Stimulated activated naive B cell treated with anti-CD40 and anti-IgM and Interleukin-4, amounts not matched to agents 10 μg/mL and 1 μg/mL and 100 μg/mL, for 72 hours (primary cell): ENCODE results near the gene BACE1-AS.
"Not testable (repeated sequence)": the region's sequence is repeated elsewhere in the genome, so short reads cannot be mapped to it uniquely, and the experiment has no call there.

Source experiments
- ATAC-seq, 2 donors: fragments of 150-1000 bp; cut with Tn5 transposase; replicated peaks; 2 replicates each; pipeline ENCODE4 v1.10.0; 2021; ENCODE audit warnings: moderate library complexity in 1 of 2
- DNase-seq: peaks from one replicate; pipeline ENCODE4 v3.0.0; 2021
- H3K27ac Mint-ChIP-seq: one replicate; pipeline ENCODE4 v1.8.0; 2022; ENCODE audit warnings: mild to moderate bottlenecking, mixed read lengths
- H3K27me3 Mint-ChIP-seq, 2 donors: one replicate each; pipeline ENCODE4 v1.8.0; 2022; ENCODE audit warnings: mixed read lengths in 2 of 2
- H3K36me3 Mint-ChIP-seq, 2 donors: one replicate each; pipeline ENCODE4 v1.8.0; 2022; ENCODE audit warnings: mixed read lengths in 2 of 2, mild to moderate bottlenecking in 1 of 2
- H3K4me1 Mint-ChIP-seq, 2 donors: one replicate each; pipeline ENCODE4 v1.8.0; 2022; ENCODE audit warnings: mixed read lengths in 2 of 2, mild to moderate bottlenecking in 1 of 2
- H3K4me3 Mint-ChIP-seq, 2 donors: one replicate each; pipeline ENCODE4 v1.8.0; 2022; ENCODE audit warnings: mild to moderate bottlenecking in 2 of 2, mixed read lengths in 2 of 2, moderate library complexity in 1 of 2
- H3K9me3 Mint-ChIP-seq, 2 donors: one replicate each; pipeline ENCODE4 v1.8.0; 2022; ENCODE audit warnings: mixed read lengths in 2 of 2, mild to moderate bottlenecking in 1 of 2

Gene BACE1-AS

DNA sequence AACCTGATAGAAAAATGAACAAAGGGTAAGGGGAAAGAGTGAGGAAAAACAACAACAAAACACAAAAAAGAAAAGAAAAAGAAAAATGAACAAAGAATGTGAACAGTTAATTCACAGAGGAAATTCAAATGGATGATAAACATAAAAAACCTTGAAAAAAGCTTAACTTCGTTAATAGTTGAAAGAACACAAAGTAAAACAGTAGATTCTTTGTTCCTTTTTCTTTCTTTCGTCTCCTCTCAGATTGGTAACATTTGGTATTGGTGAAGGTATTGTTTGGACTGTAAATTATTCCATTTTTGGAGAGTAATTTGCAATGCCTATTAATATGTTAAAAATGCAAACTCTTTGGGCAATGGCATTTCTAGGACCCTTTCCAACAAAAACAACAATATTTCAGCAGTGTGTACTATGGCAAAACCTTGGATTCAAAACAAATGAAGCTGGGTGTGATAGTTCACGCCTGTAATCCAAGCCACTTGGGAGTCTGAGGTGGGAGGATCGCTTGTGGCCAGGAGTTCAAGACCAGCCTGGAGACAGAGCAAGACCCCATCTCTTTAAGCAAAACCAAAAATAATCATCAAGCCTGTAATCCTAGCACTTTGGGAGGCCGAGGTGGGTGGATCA lies 28.2 kb downstream of the BACE1-AS start:
- H3K27ac Mint-ChIP-seq = no peak overlapping the region
- ATAC-seq = no peak
- peaks cover 9 to 15% of the 10 kb centered on the region in 2 donors for H3K4me1 Mint-ChIP-seq
- no peak overlapping the region for H3K4me3 Mint-ChIP-seq
- peaks cover 14 to 25% of the 10 kb centered on the region in 2 donors for H3K27me3 Mint-ChIP-seq
- H3K9me3 Mint-ChIP-seq = no peaks in the 10 kb centered on the region
- no peaks in the 10 kb centered on the region for H3K36me3 Mint-ChIP-seq
- DNase-seq = no peak

DNA sequence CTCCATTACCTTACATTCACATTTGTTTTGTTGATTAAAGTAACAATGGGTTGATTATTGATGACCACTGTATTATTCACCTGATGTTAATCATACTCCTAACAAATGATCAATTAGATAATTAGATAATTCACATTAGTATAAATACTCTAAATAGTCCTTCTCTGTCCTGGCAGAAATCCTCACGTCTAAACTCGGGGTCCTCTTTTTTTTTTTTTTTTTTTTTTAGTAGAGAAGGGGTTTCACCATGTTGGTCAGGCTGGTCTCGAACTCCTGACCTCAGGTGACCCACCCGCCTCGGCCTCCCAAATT lies 36.1 kb downstream of the BACE1-AS start:
- DNase-seq, H3K4me1 Mint-ChIP-seq, H3K9me3 Mint-ChIP-seq, H3K36me3 Mint-ChIP-seq, H3K27ac Mint-ChIP-seq, H3K27me3 Mint-ChIP-seq, H3K4me3 Mint-ChIP-seq: not testable (repeated sequence)
- peak; percentile 0 to 2 for ATAC-seq

DNA sequence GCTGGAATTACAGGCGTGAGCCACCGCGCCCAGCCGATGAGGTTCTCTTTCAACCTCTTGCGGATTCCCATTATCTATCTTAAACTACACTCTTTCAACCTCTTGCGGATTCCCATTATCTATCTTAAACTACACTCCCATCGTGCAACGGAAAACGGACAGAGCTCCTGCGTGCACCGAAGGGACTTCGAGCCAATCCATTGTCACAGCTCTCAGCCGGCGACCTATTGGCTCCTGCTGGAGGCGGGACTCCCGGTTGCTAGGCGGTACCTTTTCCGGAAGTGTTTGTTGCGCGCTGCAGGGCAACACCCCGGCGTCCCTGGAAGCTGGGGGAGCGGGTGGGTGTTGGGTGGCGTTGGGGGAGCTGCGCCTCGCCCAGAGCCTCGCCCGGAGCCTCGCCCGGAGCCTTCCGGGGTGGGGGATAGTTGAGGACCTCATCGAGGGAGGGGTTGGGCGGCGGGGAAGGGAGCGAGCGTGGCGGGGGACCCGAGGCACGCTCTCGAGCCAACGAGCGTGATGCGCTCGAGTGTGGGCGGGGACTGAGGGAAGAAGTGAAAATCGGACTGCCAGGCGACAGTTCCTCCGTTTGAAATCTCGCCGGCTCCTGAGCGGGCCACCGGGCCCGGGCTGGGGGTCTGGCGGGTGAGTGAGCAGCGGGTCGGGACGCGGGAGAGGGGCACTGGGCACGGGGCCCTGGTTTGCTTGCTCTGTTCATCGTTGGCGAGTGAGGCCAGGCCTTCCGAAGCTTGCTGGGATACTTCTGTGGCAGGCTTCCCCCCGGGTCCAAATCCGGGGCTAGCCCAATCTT lies 36.6 kb downstream of the BACE1-AS start, which contains the start of gene CEP164:
Gene CEP164 (plus strand): TSS at position 288 of the 808 bp plus-strand sequence. CDS start 10,733 bp downstream, outside the sequence.
- Mint-ChIP-seq H3K9me3 (no peaks in the 10 kb centered on the region), H3K4me1 (peaks cover 9% of the 10 kb centered on the region in 2 donors), H3K27me3 (no peaks in the 10 kb centered on the region), H3K36me3 (peaks cover 2 to 10% of the 10 kb centered on the region in 2 donors), H3K4me3 (peak within 1 kb of the TSS; percentile 33 to 52), H3K27ac (no peak within 1 kb of the TSS)
- DNase-seq = peak; percentile 95
- ATAC-seq = peak; percentile 95

DNA sequence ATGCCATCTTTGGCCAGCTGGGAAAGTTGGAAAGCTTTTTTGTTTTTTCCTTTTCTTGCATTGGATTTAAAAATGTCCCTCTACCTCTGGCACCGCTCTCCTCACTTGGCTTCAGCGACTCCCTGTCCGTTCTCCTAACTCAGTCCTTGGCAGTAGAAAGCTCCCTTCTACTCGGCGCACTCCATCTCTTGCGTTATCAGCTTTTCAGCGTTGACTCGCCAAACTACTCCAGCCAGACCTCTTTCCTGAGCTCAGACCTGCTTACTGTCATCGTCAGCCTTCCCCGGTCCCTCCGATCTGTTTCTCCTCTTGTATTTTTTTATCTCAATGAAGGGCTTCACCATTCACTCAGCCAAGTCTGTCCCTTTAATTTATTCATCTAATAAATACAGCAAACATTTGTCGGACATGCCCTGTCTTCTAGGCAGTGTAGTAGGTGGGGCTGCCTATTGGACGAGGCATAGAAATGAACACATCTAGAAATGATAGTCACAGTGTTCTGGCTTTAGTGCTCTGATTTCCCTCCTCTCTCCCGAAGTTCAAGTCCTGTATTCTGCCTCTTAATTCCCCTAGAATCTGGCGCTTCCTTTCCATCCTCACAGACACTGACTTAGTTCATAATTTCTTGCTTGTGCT lies 37.3 kb downstream of the BACE1-AS start:
- Mint-ChIP-seq H3K36me3 (peaks cover 3 to 14% of the 10 kb centered on the region in 2 donors), H3K4me1 (peaks cover 9 to 11% of the 10 kb centered on the region in 2 donors), H3K4me3 (no peak overlapping the region), H3K9me3 (no peaks in the 10 kb centered on the region), H3K27me3 (no peaks in the 10 kb centered on the region), H3K27ac (no peak overlapping the region)
- ATAC-seq (peak; percentile 6 to 18), DNase-seq (no peak)

GRCh38 chr11:117332843-117333242 lies 41.7 kb downstream of the BACE1-AS start:
- peaks cover 30 to 44% of the 10 kb centered on the region in 2 donors for H3K36me3 Mint-ChIP-seq
- H3K27ac Mint-ChIP-seq = no peak overlapping the region
- no peaks in the 10 kb centered on the region for H3K27me3 Mint-ChIP-seq
- no peak for ATAC-seq
- no peak for DNase-seq
- H3K4me1 Mint-ChIP-seq = peaks cover 10 to 14% of the 10 kb centered on the region in 2 donors
- H3K4me3 Mint-ChIP-seq = no peak overlapping the region
- H3K9me3 Mint-ChIP-seq = no peaks in the 10 kb centered on the region

- ATAC-seq (no peak), DNase-seq (no peak)
- peak overlapping the region; percentile 1 for H3K27ac Mint-ChIP-seq
These were observed 42.8 kb downstream of the BACE1-AS start for GRCh38 chr11:117333917-117334316.

DNA sequence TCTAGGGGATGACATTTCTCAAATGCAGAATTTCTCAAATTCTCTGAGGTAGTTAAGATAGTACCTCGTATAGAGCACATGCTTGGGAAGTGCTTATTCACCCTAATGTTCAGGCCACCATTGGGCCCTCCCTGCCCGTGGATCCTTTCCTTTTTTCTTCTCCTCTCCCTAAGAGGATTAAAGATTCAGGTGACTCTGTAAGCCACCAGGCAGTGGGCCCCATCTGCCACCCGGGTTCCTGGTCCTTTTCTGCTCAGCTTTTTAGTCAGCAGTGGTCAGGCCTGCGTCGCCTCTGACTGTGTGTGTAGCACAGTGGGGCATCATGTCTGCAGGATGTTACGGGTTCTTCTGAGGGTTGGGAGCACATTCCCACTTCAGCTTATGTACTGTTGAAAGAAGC lies 43.8 kb downstream of the BACE1-AS start:
- Mint-ChIP-seq H3K36me3 (peaks cover 44 to 59% of the 10 kb centered on the region in 2 donors), H3K4me3 (no peak overlapping the region), H3K27ac (no peak overlapping the region), H3K4me1 (peaks cover 15 to 16% of the 10 kb centered on the region in 2 donors), H3K27me3 (no peaks in the 10 kb centered on the region), H3K9me3 (no peaks in the 10 kb centered on the region)
- ATAC-seq = no peak
- DNase-seq = no peak

More at GRCh38 chr11:117333917-117334316, 42.8 kb downstream of the BACE1-AS start:
- Mint-ChIP-seq H3K9me3 (no peaks in the 10 kb centered on the region), H3K4me1 (peaks cover 16 to 17% of the 10 kb centered on the region in 2 donors), H3K27me3 (no peaks in the 10 kb centered on the region), H3K4me3 (no peak overlapping the region), H3K36me3 (peaks cover 40 to 55% of the 10 kb centered on the region in 2 donors)

DNA sequence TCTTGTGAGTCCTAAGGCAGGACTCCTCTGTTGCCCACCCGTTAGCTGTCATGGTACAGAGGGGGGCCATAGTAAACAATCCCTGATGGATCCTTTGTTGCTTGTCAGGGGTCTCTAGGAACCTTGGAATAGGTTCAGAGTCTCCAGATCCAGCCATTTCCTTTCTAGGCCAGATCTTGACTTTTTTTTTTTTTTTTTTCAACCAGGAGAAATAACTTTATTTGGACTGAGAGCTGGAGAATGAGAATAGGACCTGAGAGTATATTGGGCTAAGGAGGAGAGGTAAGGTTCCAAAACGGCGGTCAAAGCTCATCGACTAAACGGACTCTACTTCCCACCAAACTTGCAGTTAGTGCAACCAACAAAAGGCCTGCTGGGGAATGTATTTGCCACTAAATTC lies 44.3 kb downstream of the BACE1-AS start:
- Mint-ChIP-seq H3K9me3 (no peaks in the 10 kb centered on the region), H3K27me3 (no peaks in the 10 kb centered on the region), H3K27ac (no peak overlapping the region), H3K36me3 (peaks cover 48 to 61% of the 10 kb centered on the region in 2 donors), H3K4me3 (no peak overlapping the region), H3K4me1 (peaks cover 10 to 12% of the 10 kb centered on the region in 2 donors)
- no peak for DNase-seq
- no peak for ATAC-seq

DNA sequence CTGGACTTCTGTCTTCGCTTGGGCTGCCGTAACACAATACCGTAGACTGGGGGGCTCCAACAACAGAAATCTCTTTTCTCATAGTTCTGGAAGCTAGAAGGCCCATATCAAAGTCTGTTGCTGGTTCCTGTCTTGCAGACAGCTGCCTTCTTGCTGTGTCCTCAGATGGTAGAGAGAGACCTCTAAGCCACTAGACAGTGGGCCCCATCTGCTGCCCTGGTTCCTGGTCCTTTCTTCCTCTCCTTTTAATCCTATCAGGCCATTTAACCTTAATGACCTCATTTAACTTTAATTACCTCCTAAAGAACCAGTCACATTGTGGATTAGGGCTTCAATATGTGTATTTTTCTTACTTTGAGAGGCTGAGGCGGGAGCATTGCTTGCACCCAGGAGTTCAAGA lies 45.9 kb downstream of the BACE1-AS start:
- peaks cover 54 to 75% of the 10 kb centered on the region in 2 donors for H3K36me3 Mint-ChIP-seq
- no peaks in the 10 kb centered on the region for H3K27me3 Mint-ChIP-seq
- no peak for ATAC-seq
- DNase-seq = no peak
- no peak overlapping the region for H3K27ac Mint-ChIP-seq
- no peak overlapping the region for H3K4me3 Mint-ChIP-seq
- no peaks in the 10 kb centered on the region for H3K9me3 Mint-ChIP-seq
- H3K4me1 Mint-ChIP-seq = peaks cover 9% of the 10 kb centered on the region in 2 donors
